WTC11 (cell line): Measurements from ENCODE around the gene CPT1B. TPM values are rescaled to one million over a fixed set of nuclear protein-coding genes. Genes with fewer than 3 reads are reported as not detected.
A peak's percentile ranks its signal among the peaks of the same experiment; 100 is the strongest.

Source experiments
- ATAC-seq: fragments of 200-7000 bp; cut with Tn5 transposase; 2 replicates; pipeline ENCODE4 v1.10.0; 2021; ENCODE audit warnings: mild to moderate bottlenecking, moderate library complexity
- CTCF ChIA-PET: fragments of 300-600 bp; sonication (Branson Sonifier 250); formaldehyde crosslinking; loops from one replicate; lab custom pipeline; 2021; ENCODE audit warnings: antibody characterized with exemption; lab: Charles Lee
- POLR2A ChIA-PET: fragments of 350-600 bp; sonication (Branson Sonifier 250); formaldehyde crosslinking; loops from one replicate; lab custom pipeline; 2021; ENCODE audit warnings: antibody characterized with exemption; lab: Charles Lee
- DNase-seq: peaks from one replicate; pipeline ENCODE4 v3.0.0; 2021; ENCODE audit warnings: low spot score
- H3K27ac Mint-ChIP-seq: 2 replicates; pipeline ENCODE4 v1.8.0; 2021; ENCODE audit warnings: mixed read lengths
- H3K27me3 Mint-ChIP-seq: 2 replicates; pipeline ENCODE4 v1.8.0; 2021; ENCODE audit warnings: low read depth, mild to moderate bottlenecking, moderate library complexity, mixed read lengths
- H3K36me3 Mint-ChIP-seq: 2 replicates; pipeline ENCODE4 v1.8.0; 2021; ENCODE audit warnings: mixed read lengths
- H3K4me1 Mint-ChIP-seq: 2 replicates; pipeline ENCODE4 v1.8.0; 2022; ENCODE audit warnings: mixed read lengths
- H3K4me3 Mint-ChIP-seq: 2 replicates; pipeline ENCODE4 v1.8.0; 2021; ENCODE audit warnings: mild to moderate bottlenecking, moderate library complexity, mixed read lengths
- H3K9me3 Mint-ChIP-seq: 2 replicates; pipeline ENCODE4 v1.8.0; 2021; ENCODE audit warnings: mixed read lengths
- ATF3 ChIP-seq: sonication (generic); formaldehyde crosslinking; conservative IDR thresholded peaks from 2 replicates; pipeline ENCODE4 v1.8.1; 2022; ENCODE audit warnings: mild to moderate bottlenecking, missing genetic modification reagents
- CBFB ChIP-seq: sonication (generic); formaldehyde crosslinking; IDR thresholded peaks from 2 replicates; pipeline ENCODE4 v1.8.1; 2022; ENCODE audit warnings: mild to moderate bottlenecking, low read depth, missing genetic modification reagents
- E2F4 ChIP-seq: sonication (generic); formaldehyde crosslinking; IDR thresholded peaks from 2 replicates; pipeline ENCODE4 v1.8.1; 2022; ENCODE audit warnings: low read depth, mild to moderate bottlenecking, moderate library complexity, missing genetic modification reagents, borderline replicate concordance
- ETV6 ChIP-seq: sonication (generic); formaldehyde crosslinking; IDR thresholded peaks from 2 replicates; pipeline ENCODE4 v1.8.1; 2022; ENCODE audit warnings: mild to moderate bottlenecking, missing genetic modification reagents
- FOXK1 ChIP-seq: sonication (generic); formaldehyde crosslinking; IDR thresholded peaks from 2 replicates; pipeline ENCODE4 v1.8.0; 2022; ENCODE audit warnings: mild to moderate bottlenecking, moderate library complexity, missing genetic modification reagents
- FOXP1 ChIP-seq: sonication (generic); formaldehyde crosslinking; IDR thresholded peaks from 2 replicates; pipeline ENCODE4 v1.8.0; 2022; ENCODE audit warnings: missing genetic modification reagents, mild to moderate bottlenecking, moderate library complexity, borderline replicate concordance
- FOXP4 ChIP-seq: sonication (generic); formaldehyde crosslinking; IDR thresholded peaks from 2 replicates; pipeline ENCODE4 v1.8.0; 2022; ENCODE audit warnings: mild to moderate bottlenecking, missing genetic modification reagents
- GRHL2 ChIP-seq: fragments of 250-450 bp; sonication (Bioruptor Pico); IDR thresholded peaks from 2 replicates; pipeline ENCODE4 v1.8.0; 2022; ENCODE audit warnings: mild to moderate bottlenecking, moderate library complexity; ENCODE audit not compliant: insufficient replicate concordance, severe bottlenecking
- IRF2 ChIP-seq: sonication (generic); formaldehyde crosslinking; IDR thresholded peaks from 2 replicates; pipeline ENCODE4 v1.8.0; 2022; ENCODE audit warnings: low read depth, missing genetic modification reagents, borderline replicate concordance
- JAZF1 ChIP-seq: fragments of 250-450 bp; sonication (Bioruptor Pico); IDR thresholded peaks from 2 replicates; pipeline ENCODE4 v1.9.0; 2021; ENCODE audit warnings: moderate library complexity, mild to moderate bottlenecking, inconsistent platforms
- MAX ChIP-seq: sonication (generic); formaldehyde crosslinking; IDR thresholded peaks from 2 replicates; pipeline ENCODE4 v1.8.0; 2022; ENCODE audit warnings: mild to moderate bottlenecking, missing genetic modification reagents
- MLX ChIP-seq: sonication (generic); formaldehyde crosslinking; IDR thresholded peaks from 2 replicates; pipeline ENCODE4 v1.8.1; 2023; ENCODE audit warnings: mild to moderate bottlenecking, missing genetic modification reagents, moderate library complexity
- MYBL2 ChIP-seq: sonication (generic); formaldehyde crosslinking; IDR thresholded peaks from 2 replicates; pipeline ENCODE4 v1.8.1; 2023; ENCODE audit warnings: mild to moderate bottlenecking, moderate library complexity, missing genetic modification reagents
- PREB ChIP-seq: sonication (generic); formaldehyde crosslinking; IDR thresholded peaks from 2 replicates; pipeline ENCODE4 v1.8.1; 2022; ENCODE audit warnings: mild to moderate bottlenecking, missing genetic modification reagents, moderate library complexity, borderline replicate concordance
- SMAD3 ChIP-seq: sonication (generic); formaldehyde crosslinking; IDR thresholded peaks from 2 replicates; pipeline ENCODE4 v1.8.0; 2022; ENCODE audit warnings: missing genetic modification reagents, mild to moderate bottlenecking, borderline replicate concordance
- TEAD4 ChIP-seq: sonication (generic); formaldehyde crosslinking; IDR thresholded peaks from 2 replicates; pipeline ENCODE4 v1.8.0; 2022; ENCODE audit warnings: mild to moderate bottlenecking, missing genetic modification reagents
- TP53 ChIP-seq: sonication (generic); formaldehyde crosslinking; IDR thresholded peaks from 2 replicates; pipeline ENCODE4 v1.8.1; 2023; ENCODE audit warnings: mild to moderate bottlenecking, missing genetic modification reagents
- ZNF232 ChIP-seq: sonication (generic); formaldehyde crosslinking; IDR thresholded peaks from 2 replicates; pipeline ENCODE4 v1.8.0; 2022; ENCODE audit warnings: mild to moderate bottlenecking, missing genetic modification reagents
- ZNF425 ChIP-seq: fragments of 250-450 bp; sonication (Bioruptor Pico); conservative IDR thresholded peaks from 2 replicates; pipeline ENCODE4 v1.9.0; 2021; ENCODE audit warnings: mild to moderate bottlenecking
- ZNF512 ChIP-seq: sonication (generic); formaldehyde crosslinking; IDR thresholded peaks from 2 replicates; pipeline ENCODE4 v1.8.1; 2022; ENCODE audit warnings: missing genetic modification reagents, borderline replicate concordance
- ZNF532 ChIP-seq: fragments of 250-450 bp; sonication (Bioruptor Pico); IDR thresholded peaks from 2 replicates; pipeline ENCODE4 v1.9.0; 2021; ENCODE audit warnings: mild to moderate bottlenecking, borderline replicate concordance
- ZNF671 ChIP-seq: fragments of 250-450 bp; sonication (Bioruptor Pico); IDR thresholded peaks from 2 replicates; pipeline ENCODE4 v1.8.0; 2021; ENCODE audit warnings: mild to moderate bottlenecking
- total RNA-seq: library from RNA; stranded (reverse); gene quantifications from 3 replicates; pipeline ENCODE4 v1.2.3, GENCODE V29; 2021

The CPT1B gene
- total RNA-seq, 1 experiment from 2014 or later = 33.7 TPM

GRCh38 chr22:50582493-50583293, 4.5 kb upstream of the CPT1B start, which contains the start of gene CHKB:
Gene CHKB, minus strand, starts transcription at chr22:50582849. Its CDS starts 68 bp downstream, at chr22:50582781.
- peaks cover 7% of the 10 kb centered on the region for H3K36me3 Mint-ChIP-seq
- CTCF ChIA-PET = interaction anchor here (1.0 to 1.7 kb wide), 11 partner anchors 20 to 192 kb away, joined by 3 to 11 read pairs (median 5); partner anchors contain the start of genes SCO2 and SYCE3
- TF ChIP-seq E2F4 (CRISPR knock-in tag) (no peak), MLX (CRISPR knock-in tag) (no peak), ETV6 (CRISPR knock-in tag) (no peak), FOXK1 (CRISPR knock-in tag) (peak; percentile 62; the same call in 1 of the 2 replicates), TEAD4 (CRISPR knock-in tag) (no peak), JAZF1 (CRISPR knock-in tag) (no peak), TP53 (no peak; the same call in 1 of the 2 replicates), MAX (peak; percentile 63; the same call in 1 of the 2 replicates), ZNF512 (CRISPR knock-in tag) (no peak), ZNF532 (no peak), ZNF425 (no peak), ZNF671 (CRISPR knock-in tag) (no peak), FOXP4 (no peak), IRF2 (CRISPR knock-in tag) (no peak), CBFB (no peak), GRHL2 (CRISPR knock-in tag) (no peak), FOXP1 (CRISPR knock-in tag) (peak; percentile 63), ATF3 (no peak), SMAD3 (CRISPR knock-in tag) (no peak), ZNF232 (CRISPR knock-in tag) (no peak), PREB (no peak), MYBL2 (no peak)

More at GRCh38 chr22:50582493-50583293, 4.5 kb upstream of the CPT1B start, which contains the start of gene CHKB:
- peaks cover 9% of the 10 kb centered on the region for H3K4me1 Mint-ChIP-seq
- ATAC-seq (peak; percentile 95), DNase-seq (peak; percentile 99)
- H3K27me3 Mint-ChIP-seq = peaks cover 14% of the 10 kb centered on the region
- peak within 1 kb of the TSS; percentile 97 for H3K4me3 Mint-ChIP-seq
- H3K27ac Mint-ChIP-seq = peak within 1 kb of the TSS; percentile 87
- H3K9me3 Mint-ChIP-seq = no peaks in the 10 kb centered on the region
- POLR2A ChIA-PET = interaction anchor here (1.0 to 1.4 kb wide), 3 partner anchors 19 to 75 kb away, joined by 3 to 6 read pairs (median 4); partner anchors contain the start of genes LMF2, NCAPH2 and SCO2
